Trophoblast cell (in vitro differentiated cells and primary cell): ENCODE results near the gene TRAPPC2.

Experiments used
- DNase-seq, 2 donors: peaks; one replicate each; pipeline ENCODE4 v3.0.0-alpha.2; 2016
- H2AFZ ChIP-seq: 2 replicates; pipeline ENCODE4 v1.6.1; 2013; ENCODE audit warnings: low read length, moderate library complexity, mild to moderate bottlenecking; ENCODE audit not compliant: insufficient read depth, poor library complexity
- H2AK5ac ChIP-seq: 2 replicates; pipeline ENCODE4 v1.6.1; 2013; ENCODE audit warnings: mild to moderate bottlenecking, low read length
- H2BK120ac ChIP-seq: 2 replicates; pipeline ENCODE4 v1.6.1; 2013; ENCODE audit warnings: low read length, mild to moderate bottlenecking, moderate library complexity; ENCODE audit not compliant: insufficient read depth, poor library complexity
- H2BK12ac ChIP-seq: 2 replicates; pipeline ENCODE4 v1.6.1; 2013; ENCODE audit warnings: mild to moderate bottlenecking, low read length, moderate library complexity
- H2BK5ac ChIP-seq: 2 replicates; pipeline ENCODE4 v1.6.1; 2013; ENCODE audit warnings: low read length, low read depth, moderate library complexity, mild to moderate bottlenecking; ENCODE audit not compliant: poor library complexity
- H3K14ac ChIP-seq: 2 replicates; pipeline ENCODE4 v1.6.1; 2013; ENCODE audit warnings: mild to moderate bottlenecking, low read length
- H3K18ac ChIP-seq: 2 replicates; pipeline ENCODE4 v1.6.1; 2013; ENCODE audit warnings: mild to moderate bottlenecking, low read length
- H3K23ac ChIP-seq: 2 replicates; pipeline ENCODE4 v1.6.1; 2013; ENCODE audit warnings: low read length
- H3K27ac ChIP-seq: 2 replicates; pipeline ENCODE4 v1.5.1; 2013; ENCODE audit warnings: low read depth, mild to moderate bottlenecking, inconsistent platforms, low read length, moderate library complexity
- H3K27me3 ChIP-seq: 2 replicates; pipeline ENCODE4 v1.6.1; 2013; ENCODE audit warnings: inconsistent platforms, mild to moderate bottlenecking, low read length, moderate library complexity; ENCODE audit not compliant: insufficient read depth
- H3K36me3 ChIP-seq, 2 experiments: 1 replicate in 1 of 2; 2 replicates in 1 of 2; pipeline ENCODE4 v1.6.1; 2013; ENCODE audit warnings: low read length in 2 of 2, mild to moderate bottlenecking in 2 of 2, moderate library complexity in 1 of 2; ENCODE audit not compliant: insufficient read depth in 2 of 2, control insufficient read depth in 1 of 2
- H3K4ac ChIP-seq: 2 replicates; pipeline ENCODE4 v1.6.1; 2013; ENCODE audit warnings: low read depth, mild to moderate bottlenecking, low read length, moderate library complexity
- H3K4me1 ChIP-seq, 2 experiments: 1 replicate in 1 of 2; 2 replicates in 1 of 2; pipeline ENCODE4 v1.6.1; 2013; ENCODE audit warnings: low read length in 2 of 2, mild to moderate bottlenecking in 2 of 2, moderate library complexity in 1 of 2; ENCODE audit not compliant: insufficient read depth in 2 of 2, control insufficient read depth in 1 of 2
- H3K4me2 ChIP-seq: 2 replicates; pipeline ENCODE4 v1.6.1; 2013; ENCODE audit warnings: inconsistent platforms, mild to moderate bottlenecking, low read length, moderate library complexity
- H3K4me3 ChIP-seq: 2 replicates; pipeline ENCODE4 v1.5.1; 2013; ENCODE audit warnings: mild to moderate bottlenecking, low read depth, low read length, inconsistent platforms
- H3K79me1 ChIP-seq: one replicate; pipeline ENCODE4 v1.6.1; 2013; ENCODE audit warnings: low read length
- H3K79me2 ChIP-seq: 2 replicates; pipeline ENCODE4 v1.6.1; 2013; ENCODE audit warnings: low read length, mild to moderate bottlenecking; ENCODE audit not compliant: control insufficient read depth, insufficient read depth, poor library complexity
- H3K9ac ChIP-seq: 2 replicates; pipeline ENCODE4 v1.6.1; 2013; ENCODE audit warnings: mild to moderate bottlenecking, low read length
- H3K9me3 ChIP-seq: 2 replicates; pipeline ENCODE4 v1.6.1; 2013; ENCODE audit warnings: low read depth, mild to moderate bottlenecking, control low read depth, inconsistent platforms, low read length; ENCODE audit not compliant: insufficient read depth
- H4K12ac ChIP-seq: 2 replicates; pipeline ENCODE4 v1.6.1; 2013; ENCODE audit warnings: low read depth, mild to moderate bottlenecking, low read length, moderate library complexity
- H4K8ac ChIP-seq: 2 replicates; pipeline ENCODE4 v1.6.1; 2013; ENCODE audit warnings: low read depth, mild to moderate bottlenecking, low read length, moderate library complexity
- H4K91ac ChIP-seq: one replicate; pipeline ENCODE4 v1.6.1; 2013; ENCODE audit warnings: low read depth, mild to moderate bottlenecking, low read length, moderate library complexity
- WGBS: extraction: QIAGEN DNeasy Blood & Tissue Kit; methylation state at CpG from one replicate; pipeline ENCODE4 v1.1.7; 2013; ENCODE audit warnings: missing lambda C conversion rate; ENCODE audit not compliant: insufficient read length, insufficient coverage; ENCODE audit errors: extremely low coverage; 5-methylcytosine and 5-hydroxymethylcytosine counted together

Gene TRAPPC2

GRCh38 chrX:13750204-13750603 is 15.8 kb upstream of the TRAPPC2 start:
- no peak overlapping the region for H4K12ac ChIP-seq
- H2BK12ac ChIP-seq = no peak overlapping the region
- no peaks in the 10 kb centered on the region for H3K79me1 ChIP-seq
- H3K9me3 ChIP-seq = no peaks in the 10 kb centered on the region
- DNase-seq = peak; percentile 20 to 71
- no peak overlapping the region for H4K8ac ChIP-seq
- no peak overlapping the region for H3K4ac ChIP-seq
- H3K79me2 ChIP-seq = no peaks in the 10 kb centered on the region
- H3K9ac ChIP-seq = no peak overlapping the region
- no peak overlapping the region for H2AFZ ChIP-seq
- no peak overlapping the region for H2AK5ac ChIP-seq
- H3K36me3 ChIP-seq = peaks cover 8 to 20% of the 10 kb centered on the region in 2 experiments
- no peaks in the 10 kb centered on the region for H3K4me1 ChIP-seq
- no peak overlapping the region for H3K23ac ChIP-seq
- H3K14ac ChIP-seq = no peak overlapping the region
- no peak overlapping the region for H3K4me3 ChIP-seq
- no peak overlapping the region for H3K18ac ChIP-seq
- H2BK120ac ChIP-seq = no peak overlapping the region
- no peak overlapping the region for H4K91ac ChIP-seq
- H3K27ac ChIP-seq = no peak overlapping the region
- H3K4me2 ChIP-seq = no peak overlapping the region
- no peak overlapping the region for H2BK5ac ChIP-seq
- H3K27me3 ChIP-seq = no peaks in the 10 kb centered on the region

- no peak overlapping the region for H2BK5ac ChIP-seq
- H3K9ac ChIP-seq = no peak overlapping the region
- no peak overlapping the region for H4K8ac ChIP-seq
- no peak for DNase-seq
- H3K27ac ChIP-seq = no peak overlapping the region
- H3K14ac ChIP-seq = no peak overlapping the region
- no CpG with 5 or more reads among the region's 3 CpGs for WGBS
- H3K4me3 ChIP-seq = no peak overlapping the region
- H3K79me1 ChIP-seq = no peaks in the 10 kb centered on the region
- H3K23ac ChIP-seq = no peak overlapping the region
- no peak overlapping the region for H2BK120ac ChIP-seq
- no peak overlapping the region for H3K4me2 ChIP-seq
- H4K12ac ChIP-seq = no peak overlapping the region
- no peaks in the 10 kb centered on the region for H3K27me3 ChIP-seq
- no peaks in the 10 kb centered on the region for H3K79me2 ChIP-seq
- H2AFZ ChIP-seq = no peak overlapping the region
- no peak overlapping the region for H3K18ac ChIP-seq
- no peak overlapping the region for H3K4ac ChIP-seq
- H4K91ac ChIP-seq = no peak overlapping the region
- H2BK12ac ChIP-seq = no peak overlapping the region
- peaks cover 8 to 22% of the 10 kb centered on the region in 2 experiments for H3K36me3 ChIP-seq
- H2AK5ac ChIP-seq = no peak overlapping the region
- no peaks in the 10 kb centered on the region for H3K9me3 ChIP-seq
- no peaks in the 10 kb centered on the region for H3K4me1 ChIP-seq
These were observed 14.1 kb upstream of the TRAPPC2 start for GRCh38 chrX:13748486-13748885.

GRCh38 chrX:13747836-13748235 is 13.4 kb upstream of the TRAPPC2 start:
- H3K9me3 ChIP-seq = no peaks in the 10 kb centered on the region
- H3K14ac ChIP-seq = no peak overlapping the region
- H3K36me3 ChIP-seq = peaks cover 8 to 22% of the 10 kb centered on the region in 2 experiments
- H2BK5ac ChIP-seq = no peak overlapping the region
- peak in 1 of 2 donors; percentile 50 for DNase-seq
- H2BK12ac ChIP-seq = no peak overlapping the region
- no peaks in the 10 kb centered on the region for H3K27me3 ChIP-seq
- no peak overlapping the region for H3K27ac ChIP-seq
- no peak overlapping the region for H3K18ac ChIP-seq
- H4K91ac ChIP-seq = no peak overlapping the region
- H3K4ac ChIP-seq = no peak overlapping the region
- no peak overlapping the region for H4K12ac ChIP-seq
- no peak overlapping the region for H3K23ac ChIP-seq
- H4K8ac ChIP-seq = no peak overlapping the region
- no peaks in the 10 kb centered on the region for H3K4me1 ChIP-seq
- H3K79me2 ChIP-seq = no peaks in the 10 kb centered on the region
- H2AK5ac ChIP-seq = no peak overlapping the region
- H2BK120ac ChIP-seq = no peak overlapping the region
- no peak overlapping the region for H3K4me2 ChIP-seq
- no peak overlapping the region for H3K4me3 ChIP-seq
- H2AFZ ChIP-seq = no peak overlapping the region
- no peaks in the 10 kb centered on the region for H3K79me1 ChIP-seq
- H3K9ac ChIP-seq = no peak overlapping the region
- WGBS = no CpG with 5 or more reads among the region's 2 CpGs

- DNase-seq = no peak
- H3K79me1 ChIP-seq = no peaks in the 10 kb centered on the region
These were observed 8.2 kb upstream of the TRAPPC2 start for GRCh38 chrX:13742397-13743176.

More at GRCh38 chrX:13742397-13743176, 8.2 kb upstream of the TRAPPC2 start:
- Histone ChIP-seq H3K9ac (no peak overlapping the region), H2BK120ac (peak overlapping the region; percentile 51), H3K27me3 (no peaks in the 10 kb centered on the region), H2AFZ (no peak overlapping the region), H3K4me2 (no peak overlapping the region), H4K12ac (no peak overlapping the region), H3K14ac (no peak overlapping the region), H4K91ac (peak overlapping the region; percentile 47), H3K4me1 (no peaks in the 10 kb centered on the region), H2BK5ac (no peak overlapping the region), H3K18ac (no peak overlapping the region), H2BK12ac (no peak overlapping the region), H4K8ac (peak overlapping the region; percentile 28), H3K36me3 (peaks cover 3 to 13% of the 10 kb centered on the region in 2 experiments), H3K4ac (no peak overlapping the region), H3K9me3 (no peaks in the 10 kb centered on the region), H3K4me3 (no peak overlapping the region), H2AK5ac (no peak overlapping the region), H3K23ac (no peak overlapping the region), H3K79me2 (no peaks in the 10 kb centered on the region), H3K27ac (no peak overlapping the region)
- WGBS = no CpG with 5 or more reads among the region's 13 CpGs
